ENCODE measurements around the gene MRPL36.

The MRPL36 gene

GRCh38 chr5:1809416-1810035 is 9.9 kb upstream of the MRPL36 start:
- TF ChIP-seq CTCF (IDR thresholded peaks at IDR 0.05; ENCODE audit: low read depth, low read length): no peak
- Histone ChIP-seq H3K4me3 (ENCODE audit: low read depth, low read length) (no peak overlapping the region), H3K27me3 (no peaks in the 10 kb centered on the region), H3K4me1 (no peaks in the 10 kb centered on the region), H3K9me3 (no peaks in the 10 kb centered on the region), H3K36me3 (peaks cover 94% of the 10 kb centered on the region)
- DNase-seq: no peak

GRCh38 chr5:1808439-1808838 is 8.8 kb upstream of the MRPL36 start:
- DNase-seq: no peak
- no peaks in the 10 kb centered on the region for H3K27me3 ChIP-seq
- no peaks in the 10 kb centered on the region for H3K9me3 ChIP-seq
- H3K4me3 ChIP-seq (ENCODE audit: low read depth, low read length): no peak overlapping the region
- H3K36me3 ChIP-seq: peaks cover 94% of the 10 kb centered on the region
- no peaks in the 10 kb centered on the region for H3K4me1 ChIP-seq
- TF ChIP-seq CTCF (IDR thresholded peaks at IDR 0.05; ENCODE audit: low read depth, low read length): no peak

- no peak for TF ChIP-seq CTCF (IDR thresholded peaks at IDR 0.05; ENCODE audit: low read depth, low read length)
Observed at GRCh38 chr5:1807451-1808185, 8.0 kb upstream of the MRPL36 start.

GRCh38 chr5:1806974-1807373 is 7.3 kb upstream of the MRPL36 start:
- Histone ChIP-seq H3K4me1 (no peaks in the 10 kb centered on the region; the same call in 1 of the 2 replicates), H3K36me3 (peaks cover 90% of the 10 kb centered on the region), H3K4me3 (ENCODE audit: low read depth, low read length) (no peak overlapping the region), H3K9me3 (no peaks in the 10 kb centered on the region), H3K27me3 (no peaks in the 10 kb centered on the region)
- TF ChIP-seq CTCF (IDR thresholded peaks at IDR 0.05; ENCODE audit: low read depth, low read length): no peak
- DNase-seq: no peak

More at GRCh38 chr5:1807451-1808185, 8.0 kb upstream of the MRPL36 start:
- Histone ChIP-seq H3K36me3 (peaks cover 94% of the 10 kb centered on the region), H3K4me3 (ENCODE audit: low read depth, low read length) (no peak overlapping the region), H3K9me3 (no peaks in the 10 kb centered on the region), H3K27me3 (no peaks in the 10 kb centered on the region), H3K4me1 (no peaks in the 10 kb centered on the region)
- no peak for DNase-seq

- H3K36me3 ChIP-seq: peaks cover 83% of the 10 kb centered on the region
- H3K27me3 ChIP-seq: no peaks in the 10 kb centered on the region
- DNase-seq: no peak
- H3K9me3 ChIP-seq: no peaks in the 10 kb centered on the region
- TF ChIP-seq CTCF (IDR thresholded peaks at IDR 0.05; ENCODE audit: low read depth, low read length): no peak
- H3K4me3 ChIP-seq (ENCODE audit: low read depth, low read length): no peak overlapping the region
- no peaks in the 10 kb centered on the region; the same call in 1 of the 2 replicates for H3K4me1 ChIP-seq
Observed at GRCh38 chr5:1806199-1806598, 6.6 kb upstream of the MRPL36 start.

GRCh38 chr5:1805736-1806135 is 6.1 kb upstream of the MRPL36 start:
- TF ChIP-seq CTCF (IDR thresholded peaks at IDR 0.05; ENCODE audit: low read depth, low read length): no peak
- no peak overlapping the region for H3K4me3 ChIP-seq (ENCODE audit: low read depth, low read length)
- H3K4me1 ChIP-seq: no peaks in the 10 kb centered on the region; the same call in 1 of the 2 replicates
- H3K9me3 ChIP-seq: no peaks in the 10 kb centered on the region
- no peaks in the 10 kb centered on the region for H3K27me3 ChIP-seq
- no peak for DNase-seq
- peaks cover 79% of the 10 kb centered on the region for H3K36me3 ChIP-seq
